ENCODE results near the gene ZNF654. TPM values are rescaled to one million over a fixed set of nuclear protein-coding genes. Genes with fewer than 3 reads are reported as not detected.

ZNF654 gene
- total and polyA plus RNA-seq, 10 of the 15 experiments (the other 5 are each of a cell fraction or from before 2014, with no cell fraction given) = 2.7 to 14.2 (median 10.0) TPM

DNA sequence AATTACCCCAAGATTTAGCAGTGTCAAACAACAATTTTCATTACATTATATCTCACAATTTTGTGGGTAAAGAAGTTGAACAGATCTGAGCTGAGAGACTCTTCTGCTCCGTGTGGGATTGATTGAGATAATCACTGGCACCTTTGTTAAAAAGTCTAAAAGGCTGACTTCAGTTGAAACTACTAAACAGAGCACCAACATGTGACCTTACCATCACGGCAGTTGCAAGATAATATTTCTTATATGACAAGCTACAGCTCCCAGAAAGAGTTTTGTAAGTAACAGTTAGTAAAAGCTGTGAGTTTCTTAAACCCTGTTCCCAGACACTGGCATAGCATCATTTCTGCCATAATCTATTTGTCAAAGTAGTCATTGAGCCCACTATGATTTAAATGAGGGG is 25.2 kb upstream of the ZNF654 start (continued):
- TF ChIP-seq, protein P1, sequence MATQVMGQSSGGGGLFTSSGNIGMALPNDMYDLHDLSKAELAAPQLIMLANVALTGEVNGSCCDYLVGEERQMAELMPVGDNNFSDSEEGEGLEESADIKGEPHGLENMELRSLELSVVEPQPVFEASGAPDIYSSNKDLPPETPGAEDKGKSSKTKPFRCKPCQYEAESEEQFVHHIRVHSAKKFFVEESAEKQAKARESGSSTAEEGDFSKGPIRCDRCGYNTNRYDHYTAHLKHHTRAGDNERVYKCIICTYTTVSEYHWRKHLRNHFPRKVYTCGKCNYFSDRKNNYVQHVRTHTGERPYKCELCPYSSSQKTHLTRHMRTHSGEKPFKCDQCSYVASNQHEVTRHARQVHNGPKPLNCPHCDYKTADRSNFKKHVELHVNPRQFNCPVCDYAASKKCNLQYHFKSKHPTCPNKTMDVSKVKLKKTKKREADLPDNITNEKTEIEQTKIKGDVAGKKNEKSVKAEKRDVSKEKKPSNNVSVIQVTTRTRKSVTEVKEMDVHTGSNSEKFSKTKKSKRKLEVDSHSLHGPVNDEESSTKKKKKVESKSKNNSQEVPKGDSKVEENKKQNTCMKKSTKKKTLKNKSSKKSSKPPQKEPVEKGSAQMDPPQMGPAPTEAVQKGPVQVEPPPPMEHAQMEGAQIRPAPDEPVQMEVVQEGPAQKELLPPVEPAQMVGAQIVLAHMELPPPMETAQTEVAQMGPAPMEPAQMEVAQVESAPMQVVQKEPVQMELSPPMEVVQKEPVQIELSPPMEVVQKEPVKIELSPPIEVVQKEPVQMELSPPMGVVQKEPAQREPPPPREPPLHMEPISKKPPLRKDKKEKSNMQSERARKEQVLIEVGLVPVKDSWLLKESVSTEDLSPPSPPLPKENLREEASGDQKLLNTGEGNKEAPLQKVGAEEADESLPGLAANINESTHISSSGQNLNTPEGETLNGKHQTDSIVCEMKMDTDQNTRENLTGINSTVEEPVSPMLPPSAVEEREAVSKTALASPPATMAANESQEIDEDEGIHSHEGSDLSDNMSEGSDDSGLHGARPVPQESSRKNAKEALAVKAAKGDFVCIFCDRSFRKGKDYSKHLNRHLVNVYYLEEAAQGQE (IDR thresholded peaks at IDR 0.05; ENCODE audit: low read depth, low read length) = no peak
- TF ChIP-seq FOXM1 (IDR thresholded peaks at IDR 0.05; ENCODE audit: low read depth, low read length) (no peak), CREB1 (IDR thresholded peaks at IDR 0.05; ENCODE audit: low read depth) (no peak), NR2F1 (conservative IDR thresholded peaks at IDR 0.05) (no peak), CHD2 (IDR thresholded peaks at IDR 0.05; ENCODE audit: borderline replicate concordance, low read depth, low read length) (no peak)

DNA sequence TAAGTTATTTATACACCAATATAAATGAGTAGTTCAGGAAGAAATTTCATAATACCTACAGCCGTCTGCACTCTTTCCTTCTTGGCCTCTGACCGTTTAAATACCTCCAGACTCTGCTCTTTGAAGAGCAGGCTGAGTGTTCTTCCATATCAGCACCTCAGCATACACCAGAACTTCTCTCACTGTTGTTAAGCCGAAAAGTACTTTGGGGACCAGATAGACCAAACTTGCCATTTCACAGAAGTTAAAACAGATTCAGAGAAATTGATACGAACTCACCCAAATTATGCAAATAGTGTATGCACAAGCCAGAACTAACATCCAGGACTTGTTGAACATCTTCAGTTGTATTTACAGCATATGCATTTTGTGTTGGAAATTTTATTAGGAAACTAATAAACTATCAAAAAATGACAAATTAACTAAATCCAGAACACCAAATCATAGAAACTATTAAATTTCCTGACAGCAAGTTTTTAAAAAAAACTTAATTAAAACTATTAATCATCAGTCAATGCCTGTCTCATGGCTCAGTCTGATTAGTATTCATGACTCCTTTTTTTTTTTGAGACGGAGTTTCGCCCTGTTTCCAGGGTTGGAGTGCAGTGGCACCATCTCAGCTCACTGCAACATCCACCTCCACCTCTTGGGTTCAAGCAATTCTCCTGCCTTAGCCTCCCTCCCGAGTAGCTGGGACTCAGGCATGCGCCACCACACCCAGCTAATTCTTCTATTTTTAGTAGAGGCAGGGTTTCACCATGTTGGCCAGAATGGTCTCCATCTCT is 24.4 kb upstream of the ZNF654 start:
- in situ Hi-C loops (cut with MboI) (no loop called here), intact Hi-C loops (cut with micrococcal nuclease; ENCODE audit: unreplicated experiment) (no loop called here)
- no peaks in the 10 kb centered on the region for H3K79me2 ChIP-seq (ENCODE audit: control insufficient read depth, insufficient read depth, low read length)
- BruUV-seq (replicated peaks) = no TSS peak
- no peak for ATAC-seq
- H2AFZ ChIP-seq (ENCODE audit: control insufficient read depth, low read depth, low read length) = peak overlapping the region; percentile 51
- H4K20me1 ChIP-seq (ENCODE audit: control insufficient read depth, insufficient read depth) = no peaks in the 10 kb centered on the region
- SMC1A ChIA-PET (ENCODE audit: uncharacterized antibody, unreplicated experiment) = interaction anchor here (1.5 kb wide), 1 partner anchor 19 kb away, joined by 4 read pairs; no protein-coding TSS in a partner anchor
- H3K4me1 ChIP-seq (ENCODE audit: control insufficient read depth, insufficient read depth, low read length) = no peaks in the 10 kb centered on the region
- no peak for FAIRE-seq
- no peaks in the 10 kb centered on the region for H3K36me3 ChIP-seq (ENCODE audit: control insufficient read depth in 2 of 2, insufficient read depth in 2 of 2, low read length in 1 of 2)
- no peaks in the 10 kb centered on the region for H3K27me3 ChIP-seq (replicated peaks in 1 of 2; ENCODE audit: control insufficient read depth in 2 of 2, insufficient read depth in 2 of 2, low read length in 1 of 2)
- H3K9ac ChIP-seq (ENCODE audit: control insufficient read depth, insufficient read depth, low read length) = no peak overlapping the region
- 58% methylated on average over 8 of the region's 8 CpGs for WGBS (ENCODE audit: insufficient coverage, insufficient replicate concordance, low lambda C conversion rate, missing lambda C conversion rate)
- DNase-seq (ENCODE audit: low read depth, low spot score) = no peak
- H3K4me3 ChIP-seq = no peak overlapping the region
- CTCF ChIA-PET = interaction anchor here (0.9 kb wide), 1 partner anchor 116 kb away, joined by 3 read pairs; no protein-coding TSS in a partner anchor
- H3K27ac ChIP-seq (ENCODE audit: control insufficient read depth, insufficient read depth) = no peak overlapping the region
- POLR2A ChIA-PET = no interaction called here
- no peak overlapping the region for H3K4me2 ChIP-seq (ENCODE audit: control insufficient read depth, insufficient read depth)
- RAD21 ChIA-PET (ENCODE audit: unreplicated experiment) = no interaction called here
- no peaks in the 10 kb centered on the region; the same call in 2 of the 3 replicates for H3K9me3 ChIP-seq (replicated peaks; ENCODE audit: control insufficient read depth, insufficient read depth, low read length)
- TF ChIP-seq, protein P2, sequence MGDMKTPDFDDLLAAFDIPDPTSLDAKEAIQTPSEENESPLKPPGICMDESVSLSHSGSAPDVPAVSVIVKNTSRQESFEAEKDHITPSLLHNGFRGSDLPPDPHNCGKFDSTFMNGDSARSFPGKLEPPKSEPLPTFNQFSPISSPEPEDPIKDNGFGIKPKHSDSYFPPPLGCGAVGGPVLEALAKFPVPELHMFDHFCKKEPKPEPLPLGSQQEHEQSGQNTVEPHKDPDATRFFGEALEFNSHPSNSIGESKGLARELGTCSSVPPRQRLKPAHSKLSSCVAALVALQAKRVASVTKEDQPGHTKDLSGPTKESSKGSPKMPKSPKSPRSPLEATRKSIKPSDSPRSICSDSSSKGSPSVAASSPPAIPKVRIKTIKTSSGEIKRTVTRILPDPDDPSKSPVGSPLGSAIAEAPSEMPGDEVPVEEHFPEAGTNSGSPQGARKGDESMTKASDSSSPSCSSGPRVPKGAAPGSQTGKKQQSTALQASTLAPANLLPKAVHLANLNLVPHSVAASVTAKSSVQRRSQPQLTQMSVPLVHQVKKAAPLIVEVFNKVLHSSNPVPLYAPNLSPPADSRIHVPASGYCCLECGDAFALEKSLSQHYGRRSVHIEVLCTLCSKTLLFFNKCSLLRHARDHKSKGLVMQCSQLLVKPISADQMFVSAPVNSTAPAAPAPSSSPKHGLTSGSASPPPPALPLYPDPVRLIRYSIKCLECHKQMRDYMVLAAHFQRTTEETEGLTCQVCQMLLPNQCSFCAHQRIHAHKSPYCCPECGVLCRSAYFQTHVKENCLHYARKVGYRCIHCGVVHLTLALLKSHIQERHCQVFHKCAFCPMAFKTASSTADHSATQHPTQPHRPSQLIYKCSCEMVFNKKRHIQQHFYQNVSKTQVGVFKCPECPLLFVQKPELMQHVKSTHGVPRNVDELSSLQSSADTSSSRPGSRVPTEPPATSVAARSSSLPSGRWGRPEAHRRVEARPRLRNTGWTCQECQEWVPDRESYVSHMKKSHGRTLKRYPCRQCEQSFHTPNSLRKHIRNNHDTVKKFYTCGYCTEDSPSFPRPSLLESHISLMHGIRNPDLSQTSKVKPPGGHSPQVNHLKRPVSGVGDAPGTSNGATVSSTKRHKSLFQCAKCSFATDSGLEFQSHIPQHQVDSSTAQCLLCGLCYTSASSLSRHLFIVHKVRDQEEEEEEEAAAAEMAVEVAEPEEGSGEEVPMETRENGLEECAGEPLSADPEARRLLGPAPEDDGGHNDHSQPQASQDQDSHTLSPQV (IDR thresholded peaks at IDR 0.05) = no peak
- TF ChIP-seq, protein P3, sequence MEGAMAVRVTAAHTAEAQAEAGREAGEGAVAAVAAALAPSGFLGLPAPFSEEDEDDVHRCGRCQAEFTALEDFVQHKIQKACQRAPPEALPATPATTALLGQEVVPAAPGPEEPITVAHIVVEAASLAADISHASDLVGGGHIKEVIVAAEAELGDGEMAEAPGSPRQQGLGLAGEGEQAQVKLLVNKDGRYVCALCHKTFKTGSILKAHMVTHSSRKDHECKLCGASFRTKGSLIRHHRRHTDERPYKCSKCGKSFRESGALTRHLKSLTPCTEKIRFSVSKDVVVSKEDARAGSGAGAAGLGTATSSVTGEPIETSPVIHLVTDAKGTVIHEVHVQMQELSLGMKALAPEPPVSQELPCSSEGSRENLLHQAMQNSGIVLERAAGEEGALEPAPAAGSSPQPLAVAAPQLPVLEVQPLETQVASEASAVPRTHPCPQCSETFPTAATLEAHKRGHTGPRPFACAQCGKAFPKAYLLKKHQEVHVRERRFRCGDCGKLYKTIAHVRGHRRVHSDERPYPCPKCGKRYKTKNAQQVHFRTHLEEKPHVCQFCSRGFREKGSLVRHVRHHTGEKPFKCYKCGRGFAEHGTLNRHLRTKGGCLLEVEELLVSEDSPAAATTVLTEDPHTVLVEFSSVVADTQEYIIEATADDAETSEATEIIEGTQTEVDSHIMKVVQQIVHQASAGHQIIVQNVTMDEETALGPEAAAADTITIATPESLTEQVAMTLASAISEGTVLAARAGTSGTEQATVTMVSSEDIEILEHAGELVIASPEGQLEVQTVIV (IDR thresholded peaks at IDR 0.05; ENCODE audit: borderline replicate concordance, partially characterized antibody) = no peak
- TF ChIP-seq ZBED1 (IDR thresholded peaks at IDR 0.05; ENCODE audit: borderline replicate concordance) (no peak), NFXL1 (IDR thresholded peaks at IDR 0.05; ENCODE audit: borderline replicate concordance) (no peak)
